ENCODE results near the gene CACNA2D1.

Gene CACNA2D1

GRCh38 chr7:82284936-82285519 lies 158.5 kb downstream of the CACNA2D1 start:
- DNase-seq = no peak

GRCh38 chr7:82275342-82275741 lies 168.2 kb downstream of the CACNA2D1 start:
- DNase-seq = no peak

- DNase-seq = no peak
Observed at GRCh38 chr7:82274681-82275080, 168.9 kb downstream of the CACNA2D1 start.

DNA sequence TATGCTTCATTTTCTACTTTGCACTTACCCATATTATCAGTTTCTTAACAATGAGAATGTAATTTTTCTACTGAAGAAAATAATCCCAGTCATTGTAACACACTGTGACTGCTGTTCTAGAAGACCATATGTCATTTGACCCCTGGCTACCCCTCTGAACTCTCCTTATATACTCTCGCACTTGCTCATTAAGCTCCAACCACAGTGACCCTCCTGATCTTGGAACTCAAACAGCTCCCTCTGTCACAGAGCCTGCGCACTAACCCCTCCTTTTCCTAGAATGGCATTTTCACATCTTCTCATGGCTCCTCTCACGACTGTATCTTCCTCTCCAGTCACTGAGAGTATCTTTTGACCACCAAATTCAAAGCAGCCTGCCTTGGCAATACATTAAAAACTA lies 169.7 kb downstream of the CACNA2D1 start:
- DNase-seq = no peak

DNA sequence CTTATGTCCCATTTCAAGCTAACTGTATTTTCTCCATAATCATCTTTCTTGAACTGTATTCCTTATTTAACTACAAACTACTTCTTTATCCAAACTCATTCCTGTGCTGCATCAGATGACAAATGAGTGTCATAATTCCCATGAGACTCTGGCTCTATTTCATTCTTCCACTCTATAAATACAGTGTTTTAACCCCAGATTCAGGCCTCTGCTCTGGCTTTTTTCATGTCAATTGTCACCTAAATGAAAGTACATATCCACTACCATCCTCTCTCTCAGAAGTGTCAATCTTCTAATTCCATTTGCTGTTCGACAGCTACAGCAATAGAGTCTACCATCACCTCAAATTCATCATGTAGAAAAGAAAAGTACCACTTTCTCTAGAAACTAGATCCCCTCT lies 172.7 kb downstream of the CACNA2D1 start:
- no peak for DNase-seq

DNA sequence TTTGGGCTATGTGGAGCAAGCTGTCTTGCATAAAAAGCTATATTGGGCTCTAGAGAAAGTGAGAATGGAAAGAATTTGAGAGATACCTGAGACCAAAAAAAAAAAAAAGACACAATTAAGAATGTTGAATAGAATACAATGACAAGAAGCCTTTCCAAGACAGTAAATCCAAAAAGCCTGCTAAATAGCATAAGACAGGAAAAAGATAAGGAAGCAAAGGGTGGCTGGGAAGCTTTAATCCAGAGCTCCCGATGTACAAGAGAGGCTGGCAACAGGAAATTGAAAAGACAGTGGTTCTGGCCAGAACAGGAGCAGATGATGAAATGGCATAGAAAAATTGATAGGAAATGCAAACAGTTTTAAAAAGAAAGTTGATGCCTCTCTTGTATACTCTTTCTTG lies 174.9 kb downstream of the CACNA2D1 start:
- no peak for DNase-seq

DNA sequence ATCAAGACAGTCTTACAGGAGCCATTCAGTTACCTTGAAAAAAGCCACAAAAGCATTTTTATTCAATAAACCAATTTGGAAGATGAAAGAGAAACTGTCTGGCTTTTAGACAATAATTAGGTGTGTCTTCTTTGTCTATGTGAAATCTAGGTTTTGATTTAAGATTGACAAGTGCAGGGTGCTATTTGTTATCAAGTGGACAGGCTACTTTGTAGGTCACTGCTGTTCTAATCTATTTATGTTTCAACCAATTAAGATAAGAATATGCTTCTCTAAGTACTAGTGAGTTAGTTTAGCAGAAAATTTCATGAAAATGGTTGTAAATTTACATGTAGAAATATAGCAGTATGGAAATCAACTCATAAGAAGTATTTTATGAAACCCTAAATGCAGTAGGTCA lies 177.5 kb downstream of the CACNA2D1 start:
- no peak for DNase-seq

GRCh38 chr7:82264783-82265305 lies 178.7 kb downstream of the CACNA2D1 start:
- no peak for DNase-seq

DNA sequence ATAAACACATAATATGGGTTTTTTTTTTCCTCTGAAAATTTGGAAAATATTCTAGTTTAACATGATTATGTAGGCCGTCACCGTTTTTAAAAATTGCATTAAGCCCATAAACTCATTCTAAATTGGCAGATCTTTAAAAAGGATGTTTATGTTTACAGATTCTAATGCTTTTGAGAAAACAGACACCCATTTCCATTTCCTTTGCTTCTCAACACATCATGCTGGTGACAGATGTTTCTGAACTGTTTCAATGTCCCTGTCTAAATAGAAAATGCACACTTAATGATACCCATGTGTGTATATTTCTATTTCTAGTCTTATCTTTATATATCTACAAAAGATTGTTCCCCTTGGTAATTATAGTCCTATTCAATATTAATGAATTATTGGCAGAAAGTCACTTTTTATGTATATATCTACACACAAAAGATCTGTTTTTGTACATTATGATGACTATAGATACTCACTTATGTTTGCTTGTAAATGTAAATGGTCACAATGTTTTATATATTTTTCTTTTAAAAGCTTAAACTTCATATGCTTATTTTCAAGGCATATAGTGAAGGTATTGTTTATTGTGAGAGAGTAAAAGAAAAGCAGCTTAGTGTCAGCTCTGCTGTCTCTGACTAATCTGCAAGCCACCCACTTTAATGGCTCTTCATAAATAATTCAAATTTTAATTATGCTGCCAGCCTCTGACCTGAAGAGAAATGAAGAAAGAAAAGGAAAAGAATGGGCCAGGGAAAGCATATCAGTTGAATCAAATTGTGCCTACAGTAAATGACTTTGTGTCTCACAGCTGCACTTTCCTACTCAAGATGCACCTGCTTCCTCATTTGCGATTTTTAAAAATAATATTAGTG lies 179.4 kb downstream of the CACNA2D1 start:
- no peak for DNase-seq

GRCh38 chr7:82258181-82258580 lies 185.4 kb downstream of the CACNA2D1 start:
- no peak for DNase-seq

GRCh38 chr7:82257118-82257695 lies 186.4 kb downstream of the CACNA2D1 start:
- no peak for DNase-seq

DNA sequence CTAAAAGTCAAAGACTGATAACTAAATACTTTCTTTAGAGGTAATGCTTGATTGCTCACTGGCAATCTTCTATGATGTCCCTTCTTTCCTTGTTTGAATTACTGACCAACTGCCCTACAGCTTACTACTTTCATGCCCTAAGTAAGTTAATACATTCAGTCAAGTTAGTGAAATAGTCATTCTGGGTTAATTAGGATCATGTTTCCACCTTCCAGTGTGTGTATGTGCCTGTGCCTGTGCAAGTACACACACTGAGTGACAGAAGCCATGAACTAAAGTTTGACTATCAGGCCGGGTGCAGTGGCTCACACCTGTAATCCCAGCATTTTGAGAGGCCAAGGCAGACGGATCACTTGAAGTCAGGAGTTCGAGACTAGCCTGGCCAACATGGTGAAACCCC lies 187.9 kb downstream of the CACNA2D1 start:
- DNase-seq = no peak

DNA sequence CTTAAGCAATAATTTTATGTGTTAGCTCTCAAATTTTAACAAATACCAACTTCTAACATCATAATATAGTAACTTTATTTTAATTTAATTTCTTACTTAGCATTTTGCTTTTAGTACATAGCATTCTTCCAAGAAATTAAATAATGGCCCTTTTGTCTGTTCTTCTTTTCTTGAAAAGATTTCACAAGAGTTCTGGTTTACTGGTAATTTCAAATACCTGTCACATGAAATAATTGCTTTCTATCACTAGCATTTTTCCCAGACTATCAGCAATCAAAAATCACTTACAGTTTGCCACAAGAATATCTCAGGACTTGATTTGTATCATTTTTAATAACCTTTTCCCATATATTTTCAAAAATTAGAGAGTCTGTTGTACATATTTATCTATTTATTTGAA lies 193.0 kb downstream of the CACNA2D1 start:
- no peak for DNase-seq

DNA sequence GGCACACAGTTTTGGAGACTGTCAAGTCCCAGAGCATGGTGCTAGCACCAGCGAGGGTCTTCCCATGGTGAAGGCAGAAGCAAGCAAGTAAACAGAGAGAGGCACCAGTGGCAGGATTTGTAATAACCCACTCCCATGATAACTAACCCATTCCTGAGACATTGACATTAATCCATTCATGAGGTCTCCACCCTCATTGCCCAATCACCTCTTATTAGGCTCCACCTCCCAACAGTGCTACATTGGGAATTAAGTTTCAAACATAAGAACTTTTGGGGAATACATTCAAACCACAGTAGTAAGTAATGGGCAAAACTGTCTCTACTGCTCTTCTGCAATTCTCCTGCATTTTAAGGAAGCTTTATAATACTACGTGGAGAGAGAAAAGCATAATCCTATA lies 193.6 kb downstream of the CACNA2D1 start:
- no peak for DNase-seq

DNA sequence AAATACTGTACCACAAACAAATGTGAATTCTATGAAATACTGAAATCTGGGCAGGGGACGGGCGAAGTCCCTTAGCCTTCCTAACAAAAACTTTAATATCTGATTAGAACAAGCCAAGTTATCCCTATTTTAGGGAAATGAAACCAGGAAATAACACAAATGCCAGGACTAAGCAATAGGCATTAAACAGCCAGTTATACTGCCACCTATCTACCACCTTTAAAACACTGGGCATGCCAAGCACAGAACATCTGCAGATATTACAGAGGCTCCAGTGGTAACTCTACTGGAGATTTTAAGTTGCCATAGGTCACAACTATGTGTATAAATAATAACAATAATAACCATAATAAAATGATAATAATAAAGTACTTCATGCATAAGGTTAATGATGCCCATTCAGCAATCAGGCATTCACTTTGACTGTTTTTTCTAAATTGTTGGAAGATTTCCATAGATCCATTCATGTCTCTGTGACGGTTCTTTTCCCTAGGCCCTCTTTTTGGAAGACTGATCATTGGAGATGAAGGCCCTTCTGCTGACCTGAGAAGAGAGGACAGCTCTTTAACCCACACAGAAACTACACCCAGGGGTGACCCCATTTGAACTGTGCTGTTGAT lies 195.7 kb downstream of the CACNA2D1 start:
- no peak for DNase-seq

DNA sequence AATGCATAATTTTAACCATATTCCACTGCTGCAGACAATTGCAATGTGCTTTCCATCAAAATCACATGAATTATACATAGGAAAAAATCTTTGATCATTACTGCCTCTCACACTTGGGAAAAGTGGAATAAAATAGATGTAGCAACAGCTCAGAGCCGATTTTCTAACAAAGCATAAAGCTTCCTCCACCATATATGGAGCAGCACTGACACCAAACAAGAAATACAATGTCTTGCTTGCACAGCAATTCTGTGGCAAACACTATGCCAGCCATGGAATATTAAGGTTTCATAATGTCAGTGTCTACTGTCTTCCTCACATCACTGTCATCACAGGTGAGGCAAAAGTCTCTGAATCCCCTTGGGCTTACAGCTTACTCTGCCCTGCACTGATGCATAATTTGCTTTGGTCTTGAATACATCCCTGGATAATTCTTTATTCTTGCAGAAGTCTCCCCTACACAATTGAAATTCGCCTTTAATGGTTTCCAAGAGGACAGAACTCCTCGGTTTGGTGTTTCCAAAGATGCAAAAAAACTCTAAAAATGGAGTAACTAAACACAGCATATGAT lies 198.5 kb downstream of the CACNA2D1 start:
- no peak for DNase-seq

DNA sequence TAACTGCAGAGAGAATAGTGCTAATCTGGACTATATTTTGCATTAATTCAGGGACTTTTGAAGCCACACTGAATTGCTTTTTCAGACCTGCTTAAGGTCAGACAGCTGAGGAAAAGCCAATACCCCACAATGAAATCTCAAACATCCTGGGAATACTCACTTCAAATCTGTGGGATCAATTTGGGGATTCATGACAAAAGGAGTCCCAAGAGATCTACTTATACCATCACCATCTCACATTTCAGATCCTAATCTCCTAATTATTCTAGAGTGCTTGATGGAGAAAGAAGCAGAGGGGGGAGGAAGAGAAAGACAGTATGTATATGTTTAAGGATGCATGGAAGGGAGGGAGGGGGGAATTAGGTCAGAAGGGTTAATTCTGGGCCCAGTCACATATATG lies 202.2 kb downstream of the CACNA2D1 start:
- no peak for DNase-seq

DNA sequence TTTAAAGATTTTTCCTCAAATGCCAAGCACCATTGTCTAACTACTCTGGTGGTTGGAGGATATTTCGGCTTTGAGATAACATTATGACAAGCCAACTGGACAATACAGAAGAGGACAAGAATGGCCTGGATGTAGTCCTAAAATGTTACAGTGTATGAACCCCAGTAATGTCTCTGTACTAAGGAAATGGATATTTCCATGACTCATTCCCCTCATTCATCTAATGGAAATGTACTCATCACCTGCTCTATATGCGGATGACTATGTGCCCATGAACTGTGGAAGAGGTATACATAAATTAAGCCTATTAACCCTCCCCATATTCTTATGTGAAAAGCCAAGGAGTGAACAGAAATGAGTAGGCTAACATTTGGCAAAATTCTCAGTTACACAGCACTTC lies 207.9 kb downstream of the CACNA2D1 start:
- no peak for DNase-seq

GRCh38 chr7:82234457-82235049 lies 209.0 kb downstream of the CACNA2D1 start:
- DNase-seq = peak; percentile 10

GRCh38 chr7:82230811-82231581 lies 212.6 kb downstream of the CACNA2D1 start:
- no peak for DNase-seq

DNA sequence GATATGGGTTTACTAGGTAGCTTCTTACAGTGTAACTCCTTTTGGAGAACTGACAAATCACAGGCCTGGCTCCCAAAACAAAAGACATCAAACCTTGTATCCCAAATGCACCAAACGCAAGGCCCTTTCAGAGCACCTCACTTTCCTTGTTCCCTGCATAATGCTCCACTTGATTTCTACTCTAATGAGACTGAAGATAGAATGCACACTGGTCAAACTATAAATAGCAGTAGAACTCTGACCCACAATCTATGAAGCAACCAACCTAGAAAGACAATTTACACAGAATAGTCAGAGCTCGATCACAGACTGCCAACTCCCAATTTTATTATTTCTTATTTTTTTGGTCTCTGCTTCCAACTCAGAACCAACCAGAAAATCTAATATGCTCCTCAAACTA lies 214.4 kb downstream of the CACNA2D1 start:
- no peak for DNase-seq
